Stimulated activated CD4-positive, alpha-beta T cell treated with anti-CD3 and anti-CD28 coated beads, Interleukin-2, amount 100 ng/mL, for 4 hours (primary cell): ENCODE measurements around the gene OVOL1.
"Not testable (repeated sequence)": the region's sequence is repeated elsewhere in the genome, so short reads cannot be mapped to it uniquely, and the experiment has no call there.

Experiments used
- DNase-seq: peaks from one replicate; pipeline ENCODE4 v3.0.0-alpha.2; 2020; ENCODE audit warnings: low read depth

Gene OVOL1

GRCh38 chr11:65814986-65815565, 28.2 kb downstream of the OVOL1 start:
- DNase-seq: no peak

GRCh38 chr11:65816696-65817095, 29.8 kb downstream of the OVOL1 start:
- no peak for DNase-seq

GRCh38 chr11:65817312-65817834, 30.5 kb downstream of the OVOL1 start:
- DNase-seq: no peak

GRCh38 chr11:65817835-65818680, 31.2 kb downstream of the OVOL1 start:
- DNase-seq: peak; percentile 87

- no peak for DNase-seq
Measured at GRCh38 chr11:65821107-65821506, 34.2 kb downstream of the OVOL1 start.

- DNase-seq: no peak
Measured at GRCh38 chr11:65822776-65823528, 36.1 kb downstream of the OVOL1 start.

- DNase-seq: no peak
Measured at GRCh38 chr11:65826984-65827735, 40.3 kb downstream of the OVOL1 start.

GRCh38 chr11:65829459-65829858, 42.6 kb downstream of the OVOL1 start:
- DNase-seq: no peak

GRCh38 chr11:65832231-65832630, 45.4 kb downstream of the OVOL1 start:
- DNase-seq: not testable (repeated sequence)

GRCh38 chr11:65833297-65834030, 46.6 kb downstream of the OVOL1 start, which contains the start of gene SNX32:
Gene SNX32 (plus strand): TSS chr11:65833963. CDS start chr11:65834066, 103 bp downstream.
- DNase-seq: peak; percentile 94

GRCh38 chr11:65834202-65834601, 47.3 kb downstream of the OVOL1 start:
- no peak for DNase-seq

- DNase-seq: no peak
Measured at GRCh38 chr11:65842144-65842543, 55.3 kb downstream of the OVOL1 start.

- no peak for DNase-seq
Measured at GRCh38 chr11:65843811-65844210, 56.9 kb downstream of the OVOL1 start.

GRCh38 chr11:65844231-65844872, 57.5 kb downstream of the OVOL1 start:
- no peak for DNase-seq
